ENCODE measurements around the gene TMEM117.

DNA sequence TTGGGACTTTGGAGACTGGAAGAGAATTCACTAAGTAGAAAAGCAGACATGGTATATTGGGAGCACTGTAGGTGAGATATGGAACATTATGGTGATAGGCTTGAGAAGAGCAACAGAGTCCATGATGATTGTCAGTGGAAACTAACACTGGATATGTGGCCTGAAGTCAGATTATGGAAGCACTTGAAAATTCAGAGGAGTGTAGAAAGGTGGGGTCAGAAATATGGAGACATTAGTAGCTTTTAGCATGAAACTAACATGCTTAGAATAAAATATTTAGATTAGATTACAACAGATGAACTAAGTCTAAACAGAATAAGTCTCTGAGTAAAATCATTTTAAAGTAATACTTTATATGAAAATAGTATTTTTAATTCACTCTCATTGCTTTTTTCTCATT, 499.1 kb downstream of the TMEM117 start:
- TF ChIP-seq, protein P1, sequence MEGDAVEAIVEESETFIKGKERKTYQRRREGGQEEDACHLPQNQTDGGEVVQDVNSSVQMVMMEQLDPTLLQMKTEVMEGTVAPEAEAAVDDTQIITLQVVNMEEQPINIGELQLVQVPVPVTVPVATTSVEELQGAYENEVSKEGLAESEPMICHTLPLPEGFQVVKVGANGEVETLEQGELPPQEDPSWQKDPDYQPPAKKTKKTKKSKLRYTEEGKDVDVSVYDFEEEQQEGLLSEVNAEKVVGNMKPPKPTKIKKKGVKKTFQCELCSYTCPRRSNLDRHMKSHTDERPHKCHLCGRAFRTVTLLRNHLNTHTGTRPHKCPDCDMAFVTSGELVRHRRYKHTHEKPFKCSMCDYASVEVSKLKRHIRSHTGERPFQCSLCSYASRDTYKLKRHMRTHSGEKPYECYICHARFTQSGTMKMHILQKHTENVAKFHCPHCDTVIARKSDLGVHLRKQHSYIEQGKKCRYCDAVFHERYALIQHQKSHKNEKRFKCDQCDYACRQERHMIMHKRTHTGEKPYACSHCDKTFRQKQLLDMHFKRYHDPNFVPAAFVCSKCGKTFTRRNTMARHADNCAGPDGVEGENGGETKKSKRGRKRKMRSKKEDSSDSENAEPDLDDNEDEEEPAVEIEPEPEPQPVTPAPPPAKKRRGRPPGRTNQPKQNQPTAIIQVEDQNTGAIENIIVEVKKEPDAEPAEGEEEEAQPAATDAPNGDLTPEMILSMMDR (conservative IDR thresholded peaks at IDR 0.05 in 1 of 2, IDR thresholded peaks at IDR 0.05 in 1 of 2; ENCODE audit: extremely low read depth in 1 of 2, insufficient read depth in 1 of 2, low read depth in 1 of 2, low read length in 2 of 2) = no peak
- TF ChIP-seq EZH2 (IDR thresholded peaks at IDR 0.05; ENCODE audit: borderline replicate concordance, low read length) = no peak

Data from mammary epithelial cell (primary cell).